Stimulated activated CD4-positive, alpha-beta T cell treated with anti-CD3 and anti-CD28 coated beads, Interleukin-2, amount 100 ng/mL, for 24 hours (primary cell): Measurements from ENCODE around the gene SYNE2.

Experiments
- DNase-seq, 2 donors: peaks; one replicate each; pipeline ENCODE4 v3.0.0-alpha.2; 2020

The SYNE2 gene

DNA sequence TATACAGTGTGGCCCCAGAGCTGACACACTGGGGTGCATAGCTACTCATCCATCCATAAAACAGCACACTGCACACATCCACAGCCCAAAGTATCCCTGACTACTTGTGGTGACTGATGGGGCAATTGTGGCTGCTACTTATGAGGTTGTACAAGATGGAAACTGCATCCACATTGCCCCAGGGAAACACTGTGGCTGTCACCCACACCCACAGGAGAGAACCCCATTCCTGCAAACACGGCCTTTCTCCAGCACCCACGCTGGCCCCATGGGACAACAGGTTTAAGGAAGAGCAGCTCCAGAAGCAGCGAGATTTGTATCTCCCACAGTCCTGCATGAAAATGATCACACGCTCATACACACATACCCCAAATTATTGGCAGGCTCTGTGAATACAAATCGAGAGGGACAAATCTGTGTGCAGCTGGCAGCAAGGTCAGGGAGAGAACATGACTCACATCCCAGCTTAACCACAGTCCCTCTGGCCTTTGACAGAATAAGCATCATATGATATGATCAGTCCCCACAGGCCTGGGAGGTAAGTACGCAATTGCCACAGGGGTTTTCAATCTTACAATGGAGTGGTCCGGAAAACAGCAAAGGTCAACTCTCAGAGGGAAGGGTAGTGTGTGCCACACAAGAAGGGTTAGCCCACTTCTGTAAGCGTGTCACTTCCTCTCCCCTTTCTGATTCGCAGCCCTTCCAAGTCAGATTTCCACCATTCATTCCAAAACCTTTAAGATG lies 379.5 kb downstream of the SYNE2 start:
- DNase-seq: no peak

- DNase-seq: no peak
Measured at GRCh38 chr14:64232944-64233343, 380.1 kb downstream of the SYNE2 start.

GRCh38 chr14:64233531-64234190 lies 380.9 kb downstream of the SYNE2 start:
- no peak for DNase-seq

GRCh38 chr14:64234877-64235651 lies 382.3 kb downstream of the SYNE2 start:
- DNase-seq: no peak

GRCh38 chr14:64235652-64236640 lies 383.1 kb downstream of the SYNE2 start:
- no peak for DNase-seq

DNA sequence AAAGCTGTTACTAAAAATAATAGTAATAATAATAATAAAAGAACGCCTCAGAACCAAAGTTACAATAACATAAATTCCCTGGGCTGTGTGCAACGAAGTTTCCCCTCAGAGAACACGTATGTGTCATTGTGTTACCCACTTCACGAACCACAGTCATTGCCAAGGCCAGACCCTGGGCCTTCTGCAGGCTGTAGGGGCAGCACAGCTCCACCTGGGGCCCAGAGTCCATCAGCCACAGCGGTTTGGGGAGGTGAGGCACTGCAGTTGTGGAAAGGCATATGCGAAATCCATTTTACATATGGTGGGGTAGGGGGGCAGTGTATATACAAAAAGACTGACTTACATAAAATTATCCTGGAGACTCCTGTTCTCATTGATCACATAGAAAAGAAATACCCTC lies 385.2 kb downstream of the SYNE2 start:
- DNase-seq: no peak

- DNase-seq: no peak
Measured at GRCh38 chr14:64238631-64239030, 385.8 kb downstream of the SYNE2 start.

- DNase-seq: no peak
Measured at GRCh38 chr14:64244279-64244678, 391.5 kb downstream of the SYNE2 start.

GRCh38 chr14:64245491-64245890 lies 392.7 kb downstream of the SYNE2 start:
- no peak for DNase-seq

- DNase-seq: no peak
Measured at GRCh38 chr14:64246688-64247087, 393.9 kb downstream of the SYNE2 start.

DNA sequence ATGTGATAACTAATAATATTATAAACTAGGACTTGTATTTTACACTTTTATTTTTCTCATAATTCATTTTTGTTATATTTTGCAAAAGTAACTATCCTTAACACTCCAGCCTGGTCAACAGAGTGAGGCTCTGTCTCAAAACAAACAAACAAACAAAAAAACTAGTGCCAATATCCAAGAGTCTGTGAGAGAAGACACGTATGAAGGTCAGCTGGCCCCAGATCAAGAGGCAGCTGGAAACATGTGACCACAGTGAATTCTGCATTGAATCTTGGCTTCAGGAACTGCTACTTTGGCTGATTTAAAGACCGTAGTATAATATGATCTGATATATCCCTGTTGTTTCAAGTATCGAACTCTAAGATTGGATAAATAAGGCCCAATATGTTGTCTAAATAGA lies 394.4 kb downstream of the SYNE2 start:
- DNase-seq: no peak

- no peak for DNase-seq
Measured at GRCh38 chr14:64248689-64249088, 395.9 kb downstream of the SYNE2 start.

- no peak for DNase-seq
Measured at GRCh38 chr14:64249363-64249762, 396.6 kb downstream of the SYNE2 start.

DNA sequence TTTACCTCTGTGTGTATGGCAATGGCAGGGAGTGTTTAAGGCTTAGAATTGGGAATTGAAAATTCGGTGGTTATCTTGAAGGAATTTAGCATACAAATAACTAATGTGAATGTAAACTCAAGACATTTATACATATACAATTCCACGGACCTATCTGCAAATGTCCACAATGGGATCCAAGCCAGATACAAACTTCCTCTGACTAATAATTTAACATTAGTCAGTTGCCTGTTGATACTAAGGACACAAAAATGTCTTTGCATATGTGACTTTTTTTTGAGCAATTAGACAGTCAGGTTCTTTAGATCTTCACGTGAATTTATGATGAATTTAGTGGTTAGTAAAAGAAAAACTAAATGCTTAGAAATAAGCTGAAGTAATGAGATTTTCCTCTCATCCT lies 400.9 kb downstream of the SYNE2 start:
- no peak for DNase-seq

- no peak for DNase-seq
Measured at GRCh38 chr14:64255756-64256155, 403.0 kb downstream of the SYNE2 start.

DNA sequence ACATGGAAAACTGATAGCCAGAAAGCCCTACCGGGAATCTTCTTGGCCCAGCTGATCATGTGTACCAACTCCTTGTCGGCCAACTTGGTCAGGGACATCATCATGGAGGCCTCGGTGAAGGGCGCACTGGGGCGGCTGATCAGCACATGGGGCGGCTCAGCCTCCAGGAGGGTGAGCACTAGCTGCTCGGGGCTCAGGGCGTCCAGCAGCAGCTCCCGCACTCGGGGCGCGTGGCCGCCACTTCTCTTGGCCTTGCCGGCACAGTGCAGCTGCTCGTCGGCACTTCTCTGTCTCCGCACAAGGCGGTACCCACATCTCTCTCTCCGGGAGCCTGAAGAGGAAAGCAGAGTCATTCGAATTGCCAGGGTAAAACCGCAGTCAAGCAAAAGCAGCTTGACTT lies 407.6 kb downstream of the SYNE2 start:
- DNase-seq: no peak

DNA sequence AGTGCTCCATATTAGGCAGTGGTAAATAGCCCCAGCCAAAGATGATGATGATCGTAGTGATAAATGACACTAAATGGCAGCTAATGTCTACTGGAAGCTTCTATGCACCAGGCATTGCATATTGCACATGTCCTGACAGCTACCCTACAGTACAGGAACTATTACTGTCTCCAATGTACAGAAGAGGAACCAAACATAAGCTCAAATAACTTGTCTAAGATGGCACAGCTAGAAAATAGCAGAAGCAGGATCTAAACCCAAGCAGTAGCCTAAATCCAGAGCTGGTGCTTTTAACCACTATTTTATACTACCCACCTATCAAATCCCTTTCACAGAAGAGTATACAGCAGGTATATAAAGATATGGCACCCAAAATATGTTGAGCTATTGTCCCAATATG lies 412.4 kb downstream of the SYNE2 start:
- no peak for DNase-seq

GRCh38 chr14:64266239-64266638 lies 413.4 kb downstream of the SYNE2 start:
- DNase-seq: no peak

- no peak for DNase-seq
Measured at GRCh38 chr14:64272019-64272418, 419.2 kb downstream of the SYNE2 start.
